Measurements from ENCODE around the gene SMAD2.
"Not testable (repeated sequence)": the region's sequence is repeated elsewhere in the genome, so short reads cannot be mapped to it uniquely, and the experiment has no call there.

The SMAD2 gene

DNA sequence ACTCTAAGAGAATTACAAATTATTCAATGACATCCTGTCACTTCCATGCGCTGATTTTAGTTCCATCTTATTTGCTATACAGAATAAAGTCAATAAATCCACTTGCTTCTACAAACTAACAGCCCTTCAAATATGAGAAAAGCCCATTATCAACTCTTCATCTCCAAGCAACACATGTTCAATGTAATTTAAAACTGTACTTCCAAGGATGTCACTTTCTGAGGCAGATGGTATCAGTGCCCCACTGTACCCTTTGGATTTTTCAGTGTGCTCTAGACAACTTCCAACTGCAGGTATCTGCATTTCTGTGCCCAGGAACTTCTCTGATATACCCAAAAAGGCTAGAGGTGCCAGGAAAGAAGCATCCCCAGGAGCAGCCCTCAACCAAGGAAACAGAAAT is 87.6 kb downstream of the SMAD2 start:
- no peak for DNase-seq (ENCODE audit: low read depth in 3 of 3)

DNA sequence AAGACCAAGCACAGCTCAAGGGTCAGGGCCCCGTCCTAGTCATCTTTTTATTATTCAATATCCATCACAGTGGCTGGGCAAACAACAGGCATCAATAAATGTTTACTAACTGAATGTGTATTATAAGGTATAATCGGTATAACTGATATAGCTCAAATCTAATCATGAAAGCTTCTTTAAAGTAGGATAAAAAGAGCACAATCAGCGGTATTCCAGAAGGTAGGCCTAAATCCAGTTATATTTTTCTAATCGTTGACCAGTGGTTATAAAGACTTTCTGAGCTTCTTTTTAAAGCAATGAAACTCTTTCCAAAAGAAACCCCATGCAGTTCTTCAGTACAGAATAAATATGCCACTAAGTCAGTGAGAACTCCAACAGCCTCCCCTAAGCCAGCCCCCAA is 92.1 kb downstream of the SMAD2 start:
- no peak for DNase-seq (ENCODE audit: low read depth in 3 of 3)

DNA sequence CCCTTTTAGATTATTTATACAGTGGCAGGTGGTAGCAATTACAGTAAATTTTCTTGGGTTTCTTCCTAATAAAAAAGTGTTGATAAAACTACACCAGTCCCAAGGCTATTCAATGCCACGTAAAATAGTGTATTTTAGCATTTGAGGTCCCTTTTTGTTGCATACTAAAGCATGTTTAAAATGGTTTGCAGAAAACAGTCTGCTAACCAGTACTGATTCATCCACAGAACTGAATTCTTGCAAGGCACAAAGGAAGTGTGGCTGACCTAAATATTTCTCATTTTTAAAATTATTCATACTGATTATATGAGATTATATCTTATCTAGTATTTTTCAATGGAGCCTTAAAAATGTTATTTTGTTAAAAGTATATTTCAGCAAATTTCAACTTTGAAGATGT is 98.1 kb downstream of the SMAD2 start:
- no peak for DNase-seq (ENCODE audit: low read depth in 3 of 3)

DNA sequence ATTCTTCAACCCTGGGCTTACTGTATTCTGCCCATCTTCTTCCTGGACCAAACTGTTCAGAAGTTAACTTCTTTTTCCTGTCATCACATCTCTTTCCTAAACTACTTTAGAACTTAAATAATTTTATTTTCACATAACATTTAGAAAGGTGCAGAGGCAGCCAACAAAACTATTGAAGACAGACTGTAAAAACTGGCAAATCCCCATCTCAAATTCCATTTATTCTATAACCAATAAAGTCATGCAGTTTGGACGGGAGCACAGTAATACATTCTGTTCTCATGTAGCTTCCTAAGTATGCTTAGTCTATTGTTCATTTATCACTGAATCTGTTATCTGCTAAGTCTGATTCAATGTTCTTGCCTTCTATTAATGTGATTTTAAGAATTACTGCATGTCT is 99.1 kb downstream of the SMAD2 start:
- DNase-seq (ENCODE audit: low read depth in 3 of 3) = no peak

DNA sequence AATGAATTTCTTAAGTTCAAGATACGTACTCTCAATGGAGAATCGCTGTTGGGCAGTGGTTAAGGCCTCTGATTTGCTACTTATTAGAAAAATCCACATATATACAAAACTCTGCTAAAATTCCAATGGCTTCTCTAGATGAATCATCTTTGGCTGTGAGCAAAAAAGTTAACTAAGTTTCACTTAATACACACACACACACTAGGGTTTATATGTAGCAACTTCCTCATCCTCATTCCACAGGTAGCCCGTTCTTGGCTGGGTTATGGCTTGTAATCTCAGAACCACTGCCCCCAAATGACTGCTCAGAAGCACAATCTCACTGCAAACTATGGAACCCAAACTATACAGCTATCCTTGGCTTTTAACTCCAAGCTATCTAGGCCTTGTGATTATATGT is 99.7 kb downstream of the SMAD2 start:
- no peak for DNase-seq (ENCODE audit: low read depth in 3 of 3)

DNA sequence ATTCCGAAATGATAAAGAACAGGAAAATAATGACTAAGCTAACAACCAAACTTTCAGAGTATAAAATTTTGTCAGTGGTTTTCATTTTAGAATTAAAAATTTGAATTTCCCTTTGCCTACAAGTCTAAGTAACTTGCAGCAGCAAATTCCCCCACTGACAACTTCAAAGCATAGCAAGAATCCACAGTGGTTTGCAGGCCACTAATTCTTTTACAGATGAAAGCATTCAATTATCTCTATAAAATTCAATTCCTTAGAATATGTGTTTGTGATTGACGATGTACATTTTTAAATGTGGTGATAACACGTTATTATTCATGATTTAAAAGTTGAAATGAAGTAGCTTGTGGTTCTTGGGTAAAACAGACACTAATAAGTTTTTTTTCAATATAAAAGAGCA is 100.6 kb downstream of the SMAD2 start:
- no peak for DNase-seq (ENCODE audit: low read depth in 3 of 3)

DNA sequence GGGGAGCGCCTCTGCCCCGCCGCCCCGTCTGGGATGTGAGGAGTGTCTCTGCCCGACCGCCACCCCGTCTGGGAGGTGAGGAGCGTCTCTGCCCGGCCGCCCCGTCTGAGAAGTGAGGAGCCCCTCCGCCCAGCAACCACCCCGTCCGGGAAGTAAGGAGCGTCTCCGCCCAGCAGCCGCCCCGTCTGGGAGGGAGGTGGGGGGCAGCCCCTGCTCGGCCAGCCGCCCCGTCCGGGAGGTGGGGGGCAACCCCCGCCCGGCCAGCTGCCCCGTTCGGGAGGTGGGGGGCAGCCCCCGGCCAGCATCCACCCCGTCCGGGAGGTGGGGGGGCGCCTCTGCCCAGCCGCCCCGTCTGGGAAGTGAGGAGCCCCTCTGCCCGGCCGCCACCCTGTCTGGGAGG is 102.4 kb downstream of the SMAD2 start:
- not testable (repeated sequence) for DNase-seq (ENCODE audit: low read depth in 3 of 3)

DNA sequence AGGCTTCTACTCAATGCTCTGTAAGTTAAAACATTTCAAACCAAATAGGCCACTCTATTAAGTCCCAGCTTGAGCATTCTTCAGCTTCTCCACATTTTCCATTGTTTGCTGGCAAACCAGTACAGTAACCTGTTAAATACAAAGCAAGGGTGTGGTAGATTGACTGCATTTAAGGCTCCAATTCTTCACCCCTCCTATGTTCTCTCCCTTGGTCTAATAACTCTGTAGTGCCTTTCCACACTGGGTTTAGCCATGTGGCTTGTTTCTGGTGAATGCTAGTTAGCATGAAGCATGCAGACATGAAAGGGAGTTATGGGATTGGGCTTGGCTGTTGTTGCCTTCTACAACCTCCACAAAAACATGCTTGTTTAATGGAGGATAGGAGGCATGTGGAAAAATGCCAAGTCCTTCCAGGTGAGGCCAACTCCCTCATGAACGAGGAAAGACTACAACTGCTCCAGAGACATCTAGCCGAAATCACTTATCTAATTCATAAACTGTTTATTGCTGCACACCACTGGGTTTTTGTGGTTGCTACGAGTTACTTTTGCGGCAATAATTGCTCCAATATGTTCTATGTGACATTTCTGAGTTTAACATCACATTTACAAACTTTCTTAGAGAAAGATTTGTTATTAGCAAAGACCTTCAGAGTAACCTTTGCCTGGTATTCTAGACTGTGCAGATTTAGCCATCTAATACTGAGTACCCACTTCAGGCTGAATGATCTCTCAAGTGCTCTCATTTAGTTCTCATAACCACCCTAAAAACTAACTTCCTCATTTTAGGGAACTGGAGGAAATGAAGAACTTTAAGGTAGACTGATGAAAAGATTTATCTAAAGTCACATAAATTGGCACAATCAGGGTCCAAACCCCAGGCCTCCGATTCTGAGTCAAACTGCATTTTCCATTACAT is 104.0 kb downstream of the SMAD2 start:
- DNase-seq (ENCODE audit: low read depth in 3 of 3) = no peak

DNA sequence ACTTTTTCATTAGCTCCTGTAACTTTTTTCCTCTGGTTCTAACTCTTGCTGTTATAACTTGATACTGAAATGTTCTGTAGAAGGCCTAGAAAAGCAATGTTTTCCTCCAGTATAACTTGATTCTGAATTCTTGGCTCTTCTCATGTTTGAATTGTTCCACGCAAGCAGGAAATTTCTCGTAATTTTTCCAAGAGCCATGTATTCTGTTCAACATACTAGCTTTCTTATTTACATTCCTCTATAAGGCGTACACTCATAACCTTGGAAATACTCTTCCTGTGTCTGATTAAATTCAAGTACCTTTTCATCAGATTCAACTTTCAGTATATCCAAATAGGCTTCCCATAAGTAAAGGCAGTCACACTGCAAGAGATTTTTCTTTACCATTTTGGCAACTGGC is 109.1 kb downstream of the SMAD2 start:
- DNase-seq (ENCODE audit: low read depth in 3 of 3) = no peak

DNA sequence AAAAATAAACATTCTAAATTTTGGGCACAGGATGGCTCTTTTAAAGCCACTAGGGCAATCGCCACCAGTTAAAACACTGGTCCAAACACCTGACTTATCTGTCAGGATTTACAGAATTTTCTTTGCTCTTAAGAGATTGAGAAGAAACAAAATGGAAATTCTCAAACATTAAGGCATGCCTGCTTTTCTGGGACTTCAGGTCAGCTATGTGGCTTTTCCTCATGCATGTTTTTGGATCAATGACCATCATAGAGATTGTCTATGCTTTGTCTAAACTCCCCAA is 112.7 kb downstream of the SMAD2 start:
- no peak for DNase-seq (ENCODE audit: low read depth in 3 of 3)

DNA sequence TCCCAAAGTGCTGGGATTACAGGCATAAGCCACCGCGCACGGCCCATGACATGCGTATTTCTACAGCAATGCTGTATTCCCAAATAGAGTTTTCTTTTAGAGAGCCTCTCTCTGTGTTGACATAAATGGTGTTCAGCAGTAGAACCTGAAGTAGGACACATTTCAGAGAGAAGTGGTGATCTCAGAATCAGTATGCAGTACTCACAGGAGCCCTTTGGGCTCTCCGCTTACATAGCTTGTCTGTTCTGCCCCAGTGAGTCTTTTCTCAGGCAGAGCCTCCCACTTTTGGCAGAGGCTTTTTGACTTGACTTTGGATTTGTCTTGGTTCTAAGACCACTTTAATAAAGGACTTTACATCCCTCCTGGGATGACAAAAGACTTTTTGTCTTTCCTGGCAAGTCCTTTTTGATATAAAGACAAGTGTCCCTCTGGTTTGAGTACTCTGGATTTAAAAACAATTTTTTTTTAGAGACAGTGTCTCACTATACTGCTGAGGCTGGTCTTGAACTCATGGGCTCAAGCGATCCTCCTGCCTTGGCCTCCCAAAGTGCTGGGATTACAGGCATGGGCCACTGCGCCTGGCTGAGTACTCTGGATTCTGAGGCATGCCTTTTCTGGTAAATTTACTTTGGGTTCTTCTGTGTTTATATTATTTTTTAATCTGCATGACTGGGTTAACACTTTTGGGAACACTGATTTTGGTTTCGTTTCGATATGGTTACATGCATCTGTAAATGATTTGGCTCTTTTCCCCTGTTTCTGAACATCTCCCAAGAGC is 113.3 kb downstream of the SMAD2 start:
- DNase-seq (ENCODE audit: low read depth in 3 of 3) = no peak

DNA sequence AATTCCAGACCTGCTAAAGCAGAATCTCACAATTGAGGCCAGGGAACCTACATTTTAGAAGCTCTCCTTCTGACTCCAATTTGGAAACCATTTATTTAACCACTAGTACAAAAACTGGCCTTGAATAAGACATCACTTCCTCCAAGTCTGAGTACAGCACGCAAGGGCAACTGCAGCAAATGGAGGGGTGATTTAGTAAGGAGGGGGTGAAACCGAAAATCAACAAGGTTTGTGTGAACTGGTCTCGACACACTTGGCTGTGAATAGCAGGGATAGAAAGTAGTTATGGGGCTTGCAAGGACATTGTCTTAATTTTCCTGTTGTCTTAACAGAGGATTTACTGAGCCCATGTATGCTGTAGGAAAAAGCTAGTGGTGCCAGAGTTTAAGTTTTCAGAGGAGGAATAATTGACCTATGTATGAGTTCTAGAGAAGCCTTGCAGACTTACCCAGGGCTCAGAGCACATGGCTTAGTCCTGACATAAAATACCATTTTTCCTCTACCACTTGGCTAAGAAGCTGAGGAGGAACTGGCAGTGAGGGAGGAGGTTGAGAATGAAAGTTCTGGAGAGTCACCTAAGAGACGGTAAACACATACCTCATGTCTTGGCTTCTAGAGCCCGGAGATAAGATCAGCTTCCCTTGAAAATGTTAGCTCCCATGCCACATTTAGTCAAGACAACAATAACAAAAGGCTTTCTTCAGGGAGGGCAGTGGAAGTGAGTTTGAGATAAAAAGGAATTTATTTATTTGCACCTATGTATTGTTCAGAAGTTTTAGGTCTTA is 114.8 kb downstream of the SMAD2 start:
- DNase-seq (ENCODE audit: low read depth in 3 of 3) = no peak

DNA sequence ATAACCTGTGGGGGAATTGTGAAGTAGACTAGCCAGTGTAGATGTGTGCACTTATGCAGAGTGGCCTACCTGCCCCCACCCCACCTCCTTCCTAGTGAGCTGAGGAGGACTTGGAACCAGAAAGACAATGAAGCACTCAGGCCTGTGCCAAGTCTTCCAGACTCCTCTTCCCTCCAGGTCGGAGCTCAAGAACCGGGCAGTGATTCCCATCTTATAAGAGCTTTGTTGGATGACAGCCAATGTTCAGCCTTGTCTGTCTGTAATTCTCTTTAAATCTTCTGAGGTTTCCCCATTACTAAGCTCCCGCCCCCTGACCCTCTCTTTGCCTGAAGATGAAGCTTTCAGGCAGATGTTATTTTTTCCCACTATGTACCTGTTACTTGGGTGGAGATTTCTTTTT is 121.0 kb downstream of the SMAD2 start:
- DNase-seq (ENCODE audit: low read depth in 3 of 3) = no peak

DNA sequence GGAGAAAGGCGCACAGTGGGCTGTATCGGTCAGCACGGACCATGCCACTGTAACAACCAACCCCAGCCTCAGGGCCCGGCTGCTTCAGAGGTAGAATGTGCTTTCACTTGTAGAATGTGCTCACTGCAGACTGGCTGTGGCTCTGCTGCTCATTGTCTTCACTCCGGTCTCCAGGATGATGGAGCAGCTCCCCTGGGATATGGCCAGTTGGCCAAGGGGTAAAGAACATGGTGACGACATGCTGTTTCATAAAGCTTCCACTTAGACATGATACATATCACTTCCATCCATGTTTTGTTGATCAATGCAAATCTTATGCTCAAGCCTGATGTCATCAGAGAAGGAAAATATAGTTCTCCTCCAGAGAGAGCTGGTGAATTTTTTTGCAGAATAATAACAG is 127.7 kb downstream of the SMAD2 start:
- no peak for DNase-seq (ENCODE audit: low read depth in 3 of 3)

DNA sequence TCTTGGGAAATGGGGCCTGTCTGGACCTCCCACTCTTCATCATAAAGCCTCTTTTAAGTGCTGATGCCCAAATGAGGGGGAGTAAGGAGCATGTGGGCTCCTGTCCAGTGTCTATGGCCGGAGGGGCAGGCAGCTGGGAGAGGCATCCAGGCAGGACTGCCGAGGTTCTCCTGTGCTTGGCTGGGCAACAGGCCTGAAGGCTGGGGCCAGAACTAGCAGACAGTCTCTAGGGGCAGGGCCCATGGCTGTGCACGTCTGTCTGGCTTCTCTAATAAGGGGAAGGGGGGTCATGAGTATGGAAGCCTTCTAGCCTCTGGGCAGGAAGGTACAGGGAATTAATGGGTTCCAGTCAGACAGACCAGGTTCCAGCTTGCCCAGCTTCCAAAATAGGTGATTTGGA is 128.6 kb downstream of the SMAD2 start:
- DNase-seq (ENCODE audit: low read depth in 3 of 3) = no peak

DNA sequence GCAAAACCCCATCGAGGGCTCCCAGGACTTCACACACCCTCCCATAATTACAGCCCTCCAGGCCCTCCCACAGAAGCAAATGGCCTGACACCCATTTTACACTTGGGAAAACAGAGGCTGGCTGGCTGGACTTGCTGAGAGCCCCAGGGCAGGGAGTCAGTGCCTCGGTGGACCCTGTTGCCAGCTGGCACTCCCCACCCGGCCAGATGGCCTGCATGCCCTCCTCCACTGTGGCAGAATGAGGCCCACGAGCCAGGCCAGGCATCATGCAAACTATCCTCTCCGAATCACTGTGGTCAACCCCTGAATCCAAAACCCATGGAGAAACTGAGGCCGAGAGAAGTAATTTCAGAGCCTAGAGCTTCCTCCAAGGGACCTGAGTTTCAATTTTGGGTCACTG is 129.7 kb downstream of the SMAD2 start:
- DNase-seq (ENCODE audit: low read depth in 3 of 3) = no peak

DNA sequence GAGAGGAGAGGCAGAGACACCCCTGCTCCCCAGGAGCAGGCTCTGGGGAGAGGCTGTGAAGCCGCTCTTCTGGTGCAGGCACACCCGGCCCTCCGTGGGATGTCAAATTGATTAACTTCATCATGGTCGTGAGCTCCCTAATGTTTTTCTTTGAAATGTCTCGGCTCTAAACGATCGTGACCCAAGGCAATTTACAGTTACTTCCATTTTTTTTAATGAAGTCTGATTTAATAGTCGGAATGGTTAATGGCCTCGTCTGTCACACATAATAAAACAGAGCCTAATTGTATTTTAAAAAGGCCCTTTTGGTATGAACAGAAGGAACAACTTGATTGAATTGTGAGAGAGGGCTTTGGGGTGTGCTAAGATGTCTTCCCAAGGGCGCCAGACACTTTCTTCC is 130.2 kb downstream of the SMAD2 start:
- no peak for DNase-seq (ENCODE audit: low read depth in 3 of 3)

DNA sequence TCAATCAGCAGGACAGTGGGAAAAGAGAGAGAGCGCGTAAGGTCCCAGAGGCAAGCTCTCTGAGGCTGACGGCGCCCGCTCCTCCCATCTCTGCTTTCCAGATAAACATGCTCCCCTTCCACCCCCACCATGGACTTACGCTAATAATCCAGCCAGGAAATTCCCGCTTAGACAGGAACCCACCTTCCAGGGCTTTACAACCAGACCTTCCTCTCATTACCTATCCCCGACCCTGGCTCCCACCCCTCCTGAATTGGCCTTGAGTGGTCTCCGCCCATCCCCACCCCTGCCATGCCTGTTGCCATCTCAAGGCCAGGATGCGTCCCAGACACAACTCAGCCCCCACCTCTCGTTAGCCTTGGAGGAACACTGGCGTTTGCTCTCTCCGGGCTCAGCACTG is 131.1 kb downstream of the SMAD2 start:
- no peak for DNase-seq (ENCODE audit: low read depth in 3 of 3)

DNA sequence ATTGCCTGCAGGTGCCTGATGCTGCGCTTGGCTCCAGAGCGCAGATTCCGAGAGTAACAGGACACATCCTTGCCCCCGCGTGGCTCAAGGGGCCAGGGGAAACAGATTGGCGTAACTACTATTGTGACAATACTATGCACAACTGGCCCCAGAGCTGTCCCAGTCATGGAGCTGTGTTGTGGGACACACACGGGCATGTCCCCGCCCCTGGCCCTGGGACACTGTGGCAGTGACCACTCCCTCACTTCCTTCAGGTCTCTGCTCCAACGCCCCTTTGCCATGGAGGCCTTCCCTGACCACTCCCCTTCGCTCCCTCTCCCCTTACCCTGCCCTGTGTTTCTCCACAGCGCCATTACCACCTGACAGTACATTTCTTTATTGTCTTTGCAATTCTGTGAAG is 132.1 kb downstream of the SMAD2 start:
- no peak for DNase-seq (ENCODE audit: low read depth in 3 of 3)

DNA sequence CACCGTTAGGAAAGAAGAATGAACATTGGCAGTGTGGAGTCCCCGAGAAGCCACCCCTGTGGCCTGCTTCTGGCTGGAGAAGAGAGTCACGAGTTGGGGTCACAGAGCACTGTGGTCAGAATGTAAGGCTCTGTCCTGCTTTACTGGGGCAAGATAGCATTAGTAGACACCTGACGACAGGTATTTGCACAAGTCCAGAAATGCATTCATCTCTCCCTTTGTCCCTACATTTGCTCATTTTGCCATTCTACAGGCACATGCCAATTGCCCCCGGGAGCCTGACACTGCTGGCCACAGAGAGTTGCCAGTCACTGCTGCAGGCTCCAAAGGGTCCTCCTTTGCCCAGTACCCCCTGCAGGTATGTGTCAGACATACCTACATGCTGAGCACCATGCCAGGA is 133.3 kb downstream of the SMAD2 start:
- no peak for DNase-seq (ENCODE audit: low read depth in 3 of 3)

DNA sequence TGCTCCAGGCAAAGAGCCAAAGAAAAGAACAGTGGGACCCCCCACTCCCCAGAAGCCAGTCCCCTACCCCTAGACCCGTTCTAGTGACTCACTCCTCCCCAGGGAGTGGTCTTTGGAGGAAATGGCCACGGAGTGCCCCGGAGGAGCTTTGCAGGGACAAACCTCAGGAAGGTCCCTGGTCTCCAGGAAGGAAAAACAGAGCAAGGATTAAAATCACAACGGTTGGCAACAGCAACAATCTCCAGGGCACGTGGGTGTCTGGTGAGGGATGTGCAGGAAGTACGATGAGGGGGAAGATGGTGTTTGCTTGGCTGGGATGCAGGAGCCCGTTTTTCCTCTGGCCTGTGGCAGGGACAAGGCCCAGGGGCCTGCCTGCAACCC is 135.0 kb downstream of the SMAD2 start:
- DNase-seq (ENCODE audit: low read depth in 3 of 3) = no peak

DNA sequence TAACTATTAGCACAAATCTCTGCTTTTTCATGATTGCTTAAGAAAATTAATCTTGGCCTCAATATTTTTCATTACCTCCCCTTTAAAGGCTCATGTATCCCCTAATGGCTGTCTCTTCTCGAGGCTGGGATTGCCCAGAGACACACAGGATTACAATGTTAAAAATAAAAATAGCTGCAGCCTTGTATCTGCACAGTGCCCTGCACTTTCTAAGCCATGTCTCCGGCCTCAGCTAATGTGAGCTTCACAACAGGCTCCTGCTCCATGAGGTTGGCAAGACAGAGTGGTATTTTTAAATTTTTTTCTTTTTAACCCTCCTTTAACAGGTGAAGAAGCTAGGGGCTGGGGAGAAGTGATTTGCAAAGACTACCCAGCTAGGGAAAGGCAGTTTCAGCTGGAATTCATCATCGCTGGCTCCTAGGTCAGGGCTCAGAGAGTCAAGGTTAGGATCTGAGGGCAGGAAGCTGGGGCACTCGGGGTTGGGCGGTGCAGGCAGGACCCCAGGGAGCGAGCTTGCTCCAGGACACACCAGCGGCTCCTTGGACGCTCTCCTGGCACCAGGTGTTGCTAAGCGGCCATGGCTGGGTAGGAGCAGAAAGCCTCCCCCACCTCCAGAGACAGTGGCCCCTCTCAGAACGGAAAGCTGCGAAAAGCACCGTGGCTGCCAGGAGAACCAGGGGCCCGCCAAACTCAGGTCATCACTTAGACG is 135.6 kb downstream of the SMAD2 start:
- DNase-seq (ENCODE audit: low read depth in 3 of 3) = no peak

Measured in stimulated activated CD4-positive, alpha-beta T cell treated with anti-CD3 and anti-CD28 coated beads, TNF-alpha, amount 100 ng/mL, for 48 hours (primary cell).